SU-DHL-6 (cell line): Measurements from ENCODE around the gene ZNF423.

Experiments
- CTCF ChIP-seq: fragments of 200-600 bp; sonication (generic); IDR thresholded peaks from one replicate; pipeline ENCODE4 v1.5.1; 2017; ENCODE audit warnings: antibody characterized with exemption, mild to moderate bottlenecking, low read length, moderate library complexity; ENCODE audit not compliant: insufficient read depth, poor library complexity, severe bottlenecking
- EZH2phosphoT487 ChIP-seq: fragments of 200-600 bp; sonication (generic), shearing (Covaris generic); conservative IDR thresholded peaks from 2 replicates; pipeline ENCODE4 v1.6.1; 2018; ENCODE audit warnings: mild to moderate bottlenecking, antibody characterized with exemption, low read length, moderate library complexity, mixed read lengths

- TF ChIP-seq CTCF, result no peak
- no peak for TF ChIP-seq EZH2phosphoT487
These were observed 6.7 kb downstream of the ZNF423 start for GRCh38 chr16:49849037-49849753.
